Right ventricle myocardium inferior (tissue), 1 donor: ENCODE data around the gene POGLUT3. TPM values are rescaled to one million over a fixed set of nuclear protein-coding genes. Genes with fewer than 3 reads are reported as not detected.

Experiments used
- ATAC-seq: fragments of 200-7000 bp; cut with Tn5 transposase; one replicate; pipeline ENCODE4 v1.9.1; 2020; ENCODE audit warnings: mild to moderate bottlenecking, moderate library complexity
- DNase-seq: peaks from one replicate; pipeline ENCODE4 v3.0.0; 2021; ENCODE audit errors: missing footprints
- intact Hi-C: fragments of 100-400 bp; cut with DNase I; formaldehyde crosslinking; loops from one replicate; pipeline ENCODE4 v1.11.0; 2022
- total RNA-seq: library from RNA; stranded (reverse); fragmentation: NEBNext Ultra II Directional; extraction: Animal tissue kit (Norgen Biotek cat#: 25700); gene quantifications from one replicate; pipeline ENCODE4 v1.2.1, GENCODE V29; 2021
- donor health status: DM: no; HTN: yes; CAD: no; lungs with severe emphysema.

Gene POGLUT3
- total RNA-seq, 1 donor from 2014 or later = 13.0 TPM

GRCh38 chr11:108508653-108509593, 10.7 kb upstream of the POGLUT3 start:
- intact Hi-C loops = no loop called here
- DNase-seq (no peak), ATAC-seq (no peak)

DNA sequence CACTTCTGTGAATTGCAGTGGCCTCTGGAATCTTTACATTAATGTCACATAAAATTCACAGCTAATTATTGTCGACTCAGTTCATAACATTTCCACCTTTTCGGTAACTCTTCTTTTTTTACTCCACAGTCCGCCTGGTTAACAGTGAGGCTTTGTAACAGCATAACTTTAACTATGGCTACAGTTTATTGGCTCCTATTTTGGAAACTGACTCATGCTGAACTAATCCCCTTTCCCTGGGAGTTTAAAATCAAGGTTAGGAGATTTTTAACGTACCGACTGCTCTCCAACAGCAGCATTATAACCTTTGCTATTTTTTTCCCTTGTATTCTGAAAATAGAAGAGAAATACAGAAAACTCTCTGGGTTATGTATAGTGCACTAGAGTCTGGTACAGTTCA, 3.2 kb upstream of the POGLUT3 start:
- intact Hi-C loops = no loop called here

GRCh38 chr11:108500721-108501120, 2.5 kb upstream of the POGLUT3 start:
- DNase-seq (no peak), ATAC-seq (no peak)
- intact Hi-C loops = no loop called here

More for the DNA sequence above, 3.2 kb upstream of the POGLUT3 start:
- ATAC-seq = no peak
- no peak for DNase-seq

DNA sequence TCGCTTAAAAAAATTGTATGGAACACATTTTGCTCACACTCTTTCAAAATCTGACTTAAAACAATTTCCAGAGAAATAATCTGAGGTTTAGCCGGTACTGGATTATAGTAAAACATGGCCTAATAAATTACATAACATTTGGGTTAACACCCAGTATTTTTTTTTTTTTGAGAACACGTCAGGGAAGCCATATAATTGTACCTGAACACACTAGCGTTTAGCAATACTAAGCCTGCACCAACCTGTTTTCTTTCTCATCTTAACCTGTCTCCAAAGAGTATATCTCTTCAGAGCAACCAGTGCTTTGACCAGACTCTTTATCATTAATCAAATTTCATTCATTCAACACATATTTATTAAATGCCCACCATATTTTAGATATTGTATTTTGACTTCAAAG, 2.0 kb upstream of the POGLUT3 start:
- ATAC-seq = no peak
- intact Hi-C loops = no loop called here
- DNase-seq = no peak

GRCh38 chr11:108498816-108499408, 728 bp upstream of the POGLUT3 start:
- intact Hi-C loops = loop anchor here (10.0 kb wide), 1 partner anchor 146 kb away; no protein-coding TSS in a partner anchor
- no peak for ATAC-seq
- peak; percentile 67 for DNase-seq

DNA sequence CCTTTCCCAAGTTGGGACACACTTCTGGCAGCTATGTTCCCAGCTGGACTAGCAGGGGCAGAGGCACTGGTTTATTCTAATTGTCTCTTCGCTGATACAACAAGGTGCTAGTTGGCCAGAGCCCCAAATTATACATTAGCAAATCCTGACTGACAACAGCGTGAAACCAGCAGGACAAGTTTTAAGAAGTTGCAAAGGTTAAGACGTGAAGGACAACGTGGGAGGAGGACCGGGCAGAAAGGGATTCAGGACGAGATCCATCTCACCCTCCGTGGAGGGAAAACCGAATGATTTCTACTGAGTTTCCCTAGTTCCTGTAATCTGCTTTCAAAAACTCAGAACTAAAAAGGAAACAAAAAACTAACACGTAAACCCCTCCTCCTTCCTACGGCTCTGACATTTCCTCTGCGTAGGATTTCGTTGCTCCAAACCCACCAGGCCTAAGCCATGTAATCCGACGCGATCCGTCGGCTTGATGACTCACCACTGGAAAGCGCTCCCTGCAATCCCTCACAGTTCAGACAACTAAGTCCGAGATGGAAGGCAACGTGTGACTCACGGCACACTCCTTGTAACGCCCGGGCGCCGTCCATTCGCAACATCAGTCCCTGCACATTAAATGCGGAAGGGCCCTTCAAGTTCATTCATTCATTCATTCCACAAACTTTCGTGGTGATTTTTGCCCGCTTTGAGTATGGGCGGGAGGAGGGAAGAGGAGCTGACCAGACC, 703 bp downstream of the POGLUT3 start:
- peak; percentile 89 for DNase-seq
- ATAC-seq = peak; percentile 95
- intact Hi-C loops = loop anchor here (1.0 to 10.0 kb wide), 2 partner anchors 30 to 147 kb away; partner anchors contain the start of gene C11orf65

- no peak for ATAC-seq
- intact Hi-C loops = loop anchor here (1.0 to 10.0 kb wide), 2 partner anchors 29 to 148 kb away; partner anchors contain the start of gene C11orf65
- DNase-seq = no peak
These were observed 1.4 kb downstream of the POGLUT3 start for GRCh38 chr11:108496643-108497256.

GRCh38 chr11:108495326-108495725, 2.9 kb downstream of the POGLUT3 start:
- ATAC-seq (no peak), DNase-seq (no peak)
- intact Hi-C loops = loop anchor here (10.0 kb wide), 1 partner anchor 149 kb away; no protein-coding TSS in a partner anchor

DNA sequence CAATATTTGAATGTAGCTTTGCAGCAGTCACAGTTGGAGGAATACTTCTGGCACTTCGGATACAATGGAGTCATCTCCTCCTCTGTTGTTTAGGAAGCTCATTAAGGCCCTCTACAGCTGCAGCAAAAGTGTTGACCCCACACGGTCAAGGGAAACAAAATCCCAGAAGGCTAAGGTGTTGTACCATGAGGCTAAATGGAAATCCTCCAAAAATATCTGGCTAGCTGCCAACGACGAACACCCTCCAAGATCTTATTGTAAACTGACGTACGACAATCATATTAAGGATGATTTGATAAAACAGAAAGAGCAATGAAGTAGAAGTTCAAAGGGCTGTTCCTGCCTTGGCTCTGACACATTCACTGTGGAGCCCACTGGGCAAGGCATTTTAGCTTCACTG, 4.0 kb downstream of the POGLUT3 start:
- intact Hi-C loops = loop anchor here (10.0 kb wide), 1 partner anchor 151 kb away; no protein-coding TSS in a partner anchor

DNA sequence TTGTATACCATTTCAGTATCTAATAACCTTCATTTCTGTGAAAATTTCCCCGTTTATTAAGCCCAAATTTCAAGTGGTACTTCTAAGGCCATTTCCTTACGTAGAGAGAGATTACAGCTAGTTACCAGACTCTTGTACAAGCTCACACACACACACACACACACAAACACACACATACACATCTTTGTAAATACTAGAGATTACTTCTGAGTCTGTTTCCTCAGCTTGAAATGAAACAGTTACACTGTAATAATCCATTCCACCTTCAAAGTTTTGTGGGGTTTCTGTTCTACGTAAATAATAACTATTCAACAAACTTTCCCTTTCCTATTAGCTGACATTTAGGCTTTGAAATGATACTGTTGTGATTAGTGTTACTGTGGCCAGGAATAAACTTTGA, 6.2 kb downstream of the POGLUT3 start:
- intact Hi-C loops = loop anchor here (10.0 kb wide), 1 partner anchor 153 kb away; no protein-coding TSS in a partner anchor
- no peak for ATAC-seq
- no peak for DNase-seq

More for the DNA sequence above, 4.0 kb downstream of the POGLUT3 start:
- no peak for DNase-seq
- no peak for ATAC-seq

DNA sequence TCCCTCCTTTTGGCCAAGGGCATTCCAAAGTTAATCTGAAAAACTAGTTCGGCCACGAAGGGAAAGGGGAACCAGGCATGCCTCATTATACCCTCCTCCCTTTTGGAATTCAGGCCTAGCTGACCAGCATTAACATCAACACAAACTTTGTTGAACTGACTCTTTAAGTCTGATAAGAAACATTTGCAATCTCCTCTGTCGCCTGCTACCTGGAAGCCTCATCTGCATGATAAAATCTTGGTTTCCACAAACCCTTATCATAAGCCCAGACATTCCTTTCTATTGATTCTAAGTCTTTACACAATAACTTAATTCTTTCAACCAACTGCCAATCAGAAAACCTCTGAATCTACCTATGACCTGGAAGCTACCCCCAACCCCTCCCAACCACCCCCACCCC, 11.4 kb downstream of the POGLUT3 start:
- ATAC-seq = no peak
- DNase-seq = no peak
- intact Hi-C loops = no loop called here

DNA sequence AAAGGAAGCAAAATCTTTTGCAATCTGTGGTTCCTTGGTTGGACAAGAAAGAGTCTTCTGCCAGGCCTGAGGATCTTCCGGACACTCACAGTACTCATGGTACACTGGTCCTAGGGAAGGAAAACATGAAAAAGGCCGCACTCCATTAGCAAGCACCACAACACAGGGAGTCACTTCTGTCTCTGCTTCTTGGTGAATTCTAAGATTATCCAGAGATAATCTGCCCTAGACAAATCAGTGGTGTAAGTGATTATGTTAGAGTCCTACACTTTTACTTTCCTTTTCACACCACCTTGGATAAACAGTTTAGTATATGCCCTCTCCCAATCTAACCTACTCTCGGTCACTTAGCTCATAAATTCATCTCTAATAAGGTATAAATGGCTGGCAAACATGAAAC, 11.9 kb downstream of the POGLUT3 start:
- no peak for DNase-seq
- no peak for ATAC-seq
- intact Hi-C loops = no loop called here

DNA sequence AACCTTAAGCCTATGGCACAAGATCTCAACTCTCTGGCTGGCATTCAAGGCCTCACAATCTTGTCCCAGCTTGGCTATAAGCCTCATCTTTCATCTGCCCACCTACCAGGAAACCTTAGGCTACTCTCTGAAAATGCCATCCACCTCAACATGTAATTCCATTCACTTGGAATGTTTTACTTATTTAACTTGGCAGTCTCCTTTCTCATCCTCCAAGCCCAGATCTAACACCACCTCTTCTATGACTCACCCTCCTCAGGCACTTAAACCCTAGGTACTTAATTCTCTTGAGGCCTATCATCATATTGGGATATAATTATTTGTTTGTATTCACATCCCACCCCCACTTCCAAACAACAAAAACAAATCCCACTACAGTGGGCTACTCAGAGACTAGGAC, 15.0 kb downstream of the POGLUT3 start:
- no peak for ATAC-seq
- DNase-seq = no peak
- intact Hi-C loops = no loop called here

- intact Hi-C loops = no loop called here
- DNase-seq = no peak
- ATAC-seq = peak; percentile 58
These were observed 23.3 kb downstream of the POGLUT3 start for GRCh38 chr11:108474664-108475463.

DNA sequence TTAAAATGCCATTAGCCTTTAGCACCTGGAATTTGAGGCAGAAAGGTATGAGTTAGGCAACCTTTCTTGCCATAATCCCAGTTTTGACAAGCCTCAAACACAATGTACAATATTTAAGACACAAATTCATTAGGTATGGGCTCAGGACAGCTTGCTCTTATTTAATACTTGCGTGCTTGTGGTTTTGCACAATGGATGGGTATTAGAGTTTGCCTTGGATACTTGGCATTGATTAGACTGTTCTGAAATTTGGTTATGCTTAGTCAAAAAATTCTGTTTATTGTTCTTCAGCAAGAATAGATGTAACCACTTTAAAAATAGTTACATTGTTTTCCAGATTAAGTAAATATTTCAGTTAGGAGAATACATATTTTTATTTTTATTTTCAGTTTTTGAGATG, 25.5 kb downstream of the POGLUT3 start:
- no peak for ATAC-seq
- no peak for DNase-seq
- intact Hi-C loops = no loop called here

GRCh38 chr11:108468478-108468864, 29.7 kb downstream of the POGLUT3 start:
- ATAC-seq (no peak), DNase-seq (no peak)
- intact Hi-C loops = loop anchor here (5.0 kb wide), 2 partner anchors 124 to 346 kb away; partner anchors contain the start of genes ACAT1 and EXPH5

- intact Hi-C loops = loop anchor here (1.0 to 5.0 kb wide), 5 partner anchors 30 to 345 kb away; partner anchors contain the start of genes ACAT1, ATM, EXPH5 and NPAT
- peak; percentile 100 for ATAC-seq
- DNase-seq = peak; percentile 98
These were observed 30.9 kb downstream of the POGLUT3 start, which contains the start of gene C11orf65 for GRCh38 chr11:108467091-108467823. Gene C11orf65 (minus strand): TSS chr11:108467529. CDS start chr11:108461559, 5,970 bp downstream.
